ENCODE data around the gene PTBP3. TPM values are rescaled to one million over a fixed set of nuclear protein-coding genes. Genes with fewer than 3 reads are reported as not detected.

PTBP3 gene
- total and polyA plus RNA-seq, 2 of the 13 experiments (the other 11 are each of a cell fraction or from before 2014, with no cell fraction given) = 52.8 to 61.1 TPM

- no peak for TF ChIP-seq ZMYM3 (CRISPR knock-in tag; IDR thresholded peaks at IDR 0.05)
- TF ChIP-seq, protein P1, sequence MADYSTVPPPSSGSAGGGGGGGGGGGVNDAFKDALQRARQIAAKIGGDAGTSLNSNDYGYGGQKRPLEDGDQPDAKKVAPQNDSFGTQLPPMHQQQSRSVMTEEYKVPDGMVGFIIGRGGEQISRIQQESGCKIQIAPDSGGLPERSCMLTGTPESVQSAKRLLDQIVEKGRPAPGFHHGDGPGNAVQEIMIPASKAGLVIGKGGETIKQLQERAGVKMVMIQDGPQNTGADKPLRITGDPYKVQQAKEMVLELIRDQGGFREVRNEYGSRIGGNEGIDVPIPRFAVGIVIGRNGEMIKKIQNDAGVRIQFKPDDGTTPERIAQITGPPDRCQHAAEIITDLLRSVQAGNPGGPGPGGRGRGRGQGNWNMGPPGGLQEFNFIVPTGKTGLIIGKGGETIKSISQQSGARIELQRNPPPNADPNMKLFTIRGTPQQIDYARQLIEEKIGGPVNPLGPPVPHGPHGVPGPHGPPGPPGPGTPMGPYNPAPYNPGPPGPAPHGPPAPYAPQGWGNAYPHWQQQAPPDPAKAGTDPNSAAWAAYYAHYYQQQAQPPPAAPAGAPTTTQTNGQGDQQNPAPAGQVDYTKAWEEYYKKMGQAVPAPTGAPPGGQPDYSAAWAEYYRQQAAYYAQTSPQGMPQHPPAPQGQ (CRISPR knock-in tag; IDR thresholded peaks at IDR 0.05; ENCODE audit: borderline replicate concordance) = no peak
- TF ChIP-seq NCOA5 (CRISPR knock-in tag; IDR thresholded peaks at IDR 0.05) = no peak
- no peak for TF ChIP-seq RORA (CRISPR knock-in tag; IDR thresholded peaks at IDR 0.05)
- no peak for TF ChIP-seq HNRNPUL1 (IDR thresholded peaks at IDR 0.05; ENCODE audit: low read depth, low read length)
- no peak for TF ChIP-seq KIAA2018 (CRISPR knock-in tag; IDR thresholded peaks at IDR 0.05; ENCODE audit: borderline replicate concordance)
- no peak for TF ChIP-seq REL (CRISPR knock-in tag; conservative IDR thresholded peaks at IDR 0.05)
- no peak for TF ChIP-seq ZNF225 (CRISPR knock-in tag; IDR thresholded peaks at IDR 0.05)
- no peak; the same call in 1 of the 2 replicates for TF ChIP-seq ZNF552 (CRISPR knock-in tag; IDR thresholded peaks at IDR 0.05; ENCODE audit: borderline replicate concordance)
- TF ChIP-seq MLLT10 (CRISPR knock-in tag; IDR thresholded peaks at IDR 0.05) = no peak
- TF ChIP-seq AKNA (CRISPR knock-in tag; IDR thresholded peaks at IDR 0.05; ENCODE audit: borderline replicate concordance) = peak; percentile 21; the same call in 1 of the 2 replicates
- no peak for TF ChIP-seq ZNF12 (CRISPR knock-in tag; IDR thresholded peaks at IDR 0.05)
- TF ChIP-seq IRX3 (CRISPR knock-in tag; IDR thresholded peaks at IDR 0.05; ENCODE audit: borderline replicate concordance, low read depth) = 0 out of 2 replicates have a peak, but pooled peaks have one; percentile 46
These were observed 46.0 kb upstream of the PTBP3 start (continued) for GRCh38 chr9:112379177-112380101.
